OCI-LY7 (cell line): ENCODE data around the gene PSMB5. TPM values are rescaled to one million over a fixed set of nuclear protein-coding genes. Genes with fewer than 3 reads are reported as not detected.

Experiments
- BruUV-seq: library from RNA; stranded (reverse); fragments of 400-500 nt; replicated peaks from 2 replicates; lab custom pipeline; 2021; lab: Mats Ljungman, UMichigan
- CTCF ChIA-PET: fragments of 300-600 bp; sonication (Branson Sonifier 250); formaldehyde crosslinking; loops from one replicate; lab custom pipeline; 2022; ENCODE audit warnings: antibody characterized with exemption; ENCODE audit not compliant: unreplicated experiment; lab: Charles Lee
- POLR2A ChIA-PET: fragments of 300-600 bp; sonication (Branson Sonifier 250); formaldehyde crosslinking; loops from one replicate; lab custom pipeline; 2022; ENCODE audit warnings: antibody characterized with exemption; lab: Charles Lee
- DNase-seq: peaks from one replicate; pipeline ENCODE4 v3.0.0-alpha.2; 2015; ENCODE audit warnings: low spot score
- H2AFZ ChIP-seq: fragments of 200-600 bp; sonication (generic), shearing (Covaris generic); 2 replicates; pipeline ENCODE4 v1.6.1; 2014; ENCODE audit warnings: mild to moderate bottlenecking, antibody characterized with exemption, low read length, moderate library complexity
- H3K27ac ChIP-seq: fragments of 200-600 bp; sonication (generic); 2 replicates; pipeline ENCODE4 v1.5.1; 2014; ENCODE audit warnings: mixed run types, low read depth, mild to moderate bottlenecking, moderate library complexity, low read length, inconsistent platforms; ENCODE audit not compliant: poor library complexity, severe bottlenecking
- H3K36me3 ChIP-seq: fragments of 200-600 bp; sonication (generic); 2 replicates; pipeline ENCODE4 v1.6.1; 2014; ENCODE audit warnings: mild to moderate bottlenecking, antibody characterized with exemption, low read length, moderate library complexity, mixed read lengths; ENCODE audit not compliant: insufficient read depth
- H3K4me1 ChIP-seq: fragments of 200-600 bp; sonication (generic); 2 replicates; pipeline ENCODE4 v1.5.1; 2014; ENCODE audit warnings: mild to moderate bottlenecking, low read length; ENCODE audit not compliant: insufficient read depth, poor library complexity, severe bottlenecking
- H3K4me2 ChIP-seq: fragments of 200-600 bp; sonication (generic); 2 replicates; pipeline ENCODE4 v1.6.1; 2014; ENCODE audit warnings: mild to moderate bottlenecking, low read length
- H3K4me3 ChIP-seq: fragments of 200-600 bp; sonication (generic); 2 replicates; pipeline ENCODE4 v1.5.1; 2014; ENCODE audit warnings: mild to moderate bottlenecking, low read depth, low read length; ENCODE audit not compliant: poor library complexity, severe bottlenecking
- H3K79me2 ChIP-seq: fragments of 200-600 bp; sonication (generic); 2 replicates; pipeline ENCODE4 v1.6.1; 2016; ENCODE audit warnings: low read depth, mild to moderate bottlenecking, low read length, moderate library complexity, mixed read lengths; ENCODE audit not compliant: insufficient read depth
- H3K9me2 ChIP-seq: fragments of 200-600 bp; sonication (generic); 2 replicates; pipeline ENCODE4 v1.6.1; 2016; ENCODE audit warnings: mild to moderate bottlenecking, low read length, mixed read lengths; ENCODE audit not compliant: insufficient read depth
- H3K9me3 ChIP-seq: fragments of 200-600 bp; sonication (generic); 2 replicates; pipeline ENCODE4 v1.6.1; 2014; ENCODE audit warnings: mild to moderate bottlenecking, mixed run types, low read length, mixed read lengths
- H4K20me1 ChIP-seq: fragments of 200-600 bp; sonication (generic); 2 replicates; pipeline ENCODE4 v1.6.1; 2014; ENCODE audit warnings: mild to moderate bottlenecking, antibody characterized with exemption, low read length, moderate library complexity, mixed read lengths; ENCODE audit not compliant: insufficient read depth
- EZH2phosphoT487 ChIP-seq: fragments of 200-600 bp; sonication (generic); IDR thresholded peaks from 2 replicates; pipeline ENCODE4 v1.6.1; 2018; ENCODE audit warnings: low read depth, borderline replicate concordance, mild to moderate bottlenecking, mixed run types, antibody characterized with exemption, low read length, moderate library complexity, mixed read lengths
- intact Hi-C: fragments of 100-400 bp; cut with micrococcal nuclease; formaldehyde crosslinking; loops from one replicate; pipeline ENCODE4 v1.10.0; 2022; ENCODE audit not compliant: unreplicated experiment
- total RNA-seq, 2 experiments: library from RNA; depleted of rRNA in 1 of 2; stranded (reverse); fragments of >200 nt in 1 of 2; shearing (Covaris generic) in 1 of 2; gene quantifications; 2 replicates each; pipeline ENCODE4 v1.2.3, GENCODE V29; 2014 to 2022
- TF ChIP-seq, protein P1 (sequence below): fragments of 200-600 bp; sonication (generic); conservative IDR thresholded peaks from 2 replicates; pipeline ENCODE4 v1.5.1; 2014; ENCODE audit warnings: mild to moderate bottlenecking, antibody characterized with exemption, low read length, moderate library complexity, mixed read lengths

The PSMB5 gene
- total RNA-seq, 2 experiments from 2014 or later: 111 to 122 TPM

DNA sequence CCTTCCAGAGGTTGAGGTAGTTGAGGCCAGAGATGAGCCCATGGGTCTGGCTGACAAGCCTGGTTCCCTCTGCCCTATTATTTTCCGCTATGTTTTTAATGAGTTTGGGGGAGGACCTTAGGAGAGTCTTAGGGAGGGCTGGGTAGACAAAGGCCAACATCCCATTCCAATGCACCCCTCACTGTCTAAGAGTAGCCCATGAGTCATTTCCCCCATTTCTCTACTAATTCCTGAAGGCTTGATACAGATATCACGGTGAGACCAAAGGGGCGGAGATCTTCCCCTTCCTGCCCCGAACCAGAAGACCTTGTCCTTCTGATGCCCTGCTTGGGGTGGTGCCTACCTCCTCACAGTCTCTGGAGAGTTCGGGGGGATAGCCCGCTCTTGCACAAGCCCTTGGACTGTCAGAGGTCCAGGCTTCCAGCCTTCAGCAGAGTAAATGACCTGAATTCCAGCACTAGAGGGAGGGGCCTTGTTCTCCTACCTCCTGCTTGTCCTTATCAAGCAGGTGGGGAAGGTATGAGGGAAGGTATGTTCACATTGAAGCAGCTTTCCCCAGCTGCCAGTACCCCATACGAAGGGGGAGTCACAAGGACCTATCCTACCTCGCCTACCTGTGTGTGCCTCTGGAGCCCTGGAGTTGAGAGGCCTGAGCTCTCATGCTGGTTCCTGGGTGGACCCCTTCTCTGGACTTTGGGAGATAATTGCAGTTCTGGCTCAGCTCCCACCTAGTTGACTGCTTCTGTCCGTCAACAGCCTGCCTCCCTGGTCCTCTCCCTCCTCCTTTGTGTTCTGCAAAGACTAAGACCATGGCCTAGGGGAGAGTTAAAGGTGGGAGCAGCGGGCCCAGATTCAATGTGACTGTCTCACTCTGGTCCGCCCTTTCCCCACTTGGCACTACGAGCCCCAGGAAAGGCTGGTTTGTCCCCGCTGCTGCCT lies 11.0 kb upstream of the PSMB5 start:
- BruUV-seq: no TSS peak
- TF ChIP-seq, protein P1, sequence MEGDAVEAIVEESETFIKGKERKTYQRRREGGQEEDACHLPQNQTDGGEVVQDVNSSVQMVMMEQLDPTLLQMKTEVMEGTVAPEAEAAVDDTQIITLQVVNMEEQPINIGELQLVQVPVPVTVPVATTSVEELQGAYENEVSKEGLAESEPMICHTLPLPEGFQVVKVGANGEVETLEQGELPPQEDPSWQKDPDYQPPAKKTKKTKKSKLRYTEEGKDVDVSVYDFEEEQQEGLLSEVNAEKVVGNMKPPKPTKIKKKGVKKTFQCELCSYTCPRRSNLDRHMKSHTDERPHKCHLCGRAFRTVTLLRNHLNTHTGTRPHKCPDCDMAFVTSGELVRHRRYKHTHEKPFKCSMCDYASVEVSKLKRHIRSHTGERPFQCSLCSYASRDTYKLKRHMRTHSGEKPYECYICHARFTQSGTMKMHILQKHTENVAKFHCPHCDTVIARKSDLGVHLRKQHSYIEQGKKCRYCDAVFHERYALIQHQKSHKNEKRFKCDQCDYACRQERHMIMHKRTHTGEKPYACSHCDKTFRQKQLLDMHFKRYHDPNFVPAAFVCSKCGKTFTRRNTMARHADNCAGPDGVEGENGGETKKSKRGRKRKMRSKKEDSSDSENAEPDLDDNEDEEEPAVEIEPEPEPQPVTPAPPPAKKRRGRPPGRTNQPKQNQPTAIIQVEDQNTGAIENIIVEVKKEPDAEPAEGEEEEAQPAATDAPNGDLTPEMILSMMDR: no peak
- TF ChIP-seq EZH2phosphoT487: no peak
- Histone ChIP-seq H3K9me2 (no peaks in the 10 kb centered on the region), H3K9me3 (no peaks in the 10 kb centered on the region), H3K79me2 (no peaks in the 10 kb centered on the region), H4K20me1 (no peaks in the 10 kb centered on the region), H2AFZ (no peak overlapping the region), H3K4me1 (no peaks in the 10 kb centered on the region), H3K36me3 (no peaks in the 10 kb centered on the region), H3K27ac (no peak overlapping the region), H3K4me3 (no peak overlapping the region), H3K4me2 (no peak overlapping the region)
- ChIA-PET POLR2A (no interaction called here), CTCF (no interaction called here)
- no peak for DNase-seq
- intact Hi-C loops: no loop called here

GRCh38 chr14:23044840-23045239 lies 10.1 kb upstream of the PSMB5 start:
- intact Hi-C loops: no loop called here
- H3K9me2 ChIP-seq: no peaks in the 10 kb centered on the region
- no peak for DNase-seq
- TF ChIP-seq, protein P1: no peak
- no peak for TF ChIP-seq EZH2phosphoT487
- no TSS peak for BruUV-seq
- no peaks in the 10 kb centered on the region for H3K4me1 ChIP-seq
- H3K27ac ChIP-seq: no peak overlapping the region
- no peak overlapping the region for H3K4me2 ChIP-seq
- no peaks in the 10 kb centered on the region for H3K9me3 ChIP-seq
- H3K36me3 ChIP-seq: no peaks in the 10 kb centered on the region
- no peaks in the 10 kb centered on the region for H3K79me2 ChIP-seq
- H4K20me1 ChIP-seq: no peaks in the 10 kb centered on the region
- ChIA-PET CTCF (no interaction called here), POLR2A (interaction anchor here (1.5 kb wide), 1 partner anchor 11 kb away, joined by 3 read pairs; no protein-coding TSS in a partner anchor)
- no peak overlapping the region for H3K4me3 ChIP-seq
- H2AFZ ChIP-seq: no peak overlapping the region

DNA sequence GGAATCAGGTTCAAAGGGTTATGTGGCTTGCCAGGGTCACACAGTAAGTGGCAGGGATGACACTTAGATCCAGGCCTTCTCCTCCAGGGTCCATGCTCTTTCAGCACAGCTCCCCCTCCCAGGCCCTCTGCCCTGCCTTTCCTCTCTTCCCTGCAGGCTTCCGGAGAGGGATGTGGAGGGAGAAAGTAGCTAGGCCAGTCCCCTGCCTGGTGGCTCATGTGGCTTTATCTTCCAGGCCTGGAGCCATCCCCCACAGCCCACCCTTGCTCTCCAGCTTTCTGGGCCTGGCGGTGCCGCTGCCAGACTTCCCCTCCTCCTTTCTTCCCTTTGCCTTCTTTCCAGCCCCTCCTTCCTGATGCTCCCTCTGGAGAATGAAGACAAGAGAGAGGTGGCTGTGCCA lies 9.1 kb upstream of the PSMB5 start:
- Histone ChIP-seq H3K27ac (no peak overlapping the region), H3K4me2 (no peak overlapping the region), H3K9me2 (no peaks in the 10 kb centered on the region), H3K9me3 (no peaks in the 10 kb centered on the region), H3K36me3 (no peaks in the 10 kb centered on the region), H4K20me1 (no peaks in the 10 kb centered on the region), H2AFZ (no peak overlapping the region), H3K4me3 (no peak overlapping the region), H3K79me2 (no peaks in the 10 kb centered on the region), H3K4me1 (no peaks in the 10 kb centered on the region)
- ChIA-PET CTCF (no interaction called here), POLR2A (interaction anchor here (1.5 kb wide), 1 partner anchor 10 kb away, joined by 3 read pairs; no protein-coding TSS in a partner anchor)
- intact Hi-C loops: no loop called here
- no peak for DNase-seq
- BruUV-seq: no TSS peak
- TF ChIP-seq, protein P1: no peak
- no peak for TF ChIP-seq EZH2phosphoT487
